Common myeloid progenitor, CD34-positive (primary cell): Measurements from ENCODE around the gene FRMD4A.

ENCODE experiments used
- CTCF ChIA-PET: fragments of 350-600 bp; sonication (Branson Sonifier 250); formaldehyde crosslinking; loops from one replicate; lab custom pipeline; 2021; ENCODE audit warnings: antibody characterized with exemption; lab: Charles Lee
- POLR2A ChIA-PET: fragments of 350-600 bp; sonication (Branson Sonifier 250); formaldehyde crosslinking; loops from one replicate; lab custom pipeline; 2021; ENCODE audit warnings: antibody characterized with exemption; lab: Charles Lee
- DNase-seq, 3 donors: peaks; one replicate each; pipeline versions ENCODE4 v3.0.0 to v3.0.0-alpha.2; 2013
- H3K27ac ChIP-seq, 2 experiments: 1 replicate in 1 of 2; 2 replicates in 1 of 2; pipeline ENCODE4 v1.7.0; 2013; ENCODE audit warnings: inconsistent platforms in 2 of 2, low read length in 2 of 2, mild to moderate bottlenecking in 2 of 2, low read depth in 1 of 2, moderate library complexity in 1 of 2; ENCODE audit not compliant: severe bottlenecking in 2 of 2, insufficient read depth in 1 of 2, poor library complexity in 1 of 2
- H3K27me3 ChIP-seq, 5 experiments: replicated peaks in 2 of 5; 1 replicate in 3 of 5; 2 replicates in 2 of 5; pipeline versions ENCODE4 v1.6.1 to v1.7.0; 2013; ENCODE audit warnings: low read length in 4 of 5, mild to moderate bottlenecking in 2 of 5, moderate library complexity in 2 of 5, inconsistent platforms in 1 of 5; ENCODE audit not compliant: insufficient read depth in 5 of 5, control insufficient read depth in 4 of 5
- H3K36me3 ChIP-seq, 4 experiments: 1 replicate in 2 of 4; 2 replicates in 2 of 4; pipeline versions ENCODE4 v1.6.1 to v1.7.0; 2013; ENCODE audit warnings: low read length in 3 of 4, control low read depth in 1 of 4, mild to moderate bottlenecking in 1 of 4; ENCODE audit not compliant: control insufficient read depth in 4 of 4, insufficient read depth in 4 of 4
- H3K4me1 ChIP-seq, 4 experiments: 1 replicate in 3 of 4; 2 replicates in 1 of 4; pipeline versions ENCODE4 v1.6.1 to v1.7.1; 2013; ENCODE audit warnings: low read length in 3 of 4, mild to moderate bottlenecking in 3 of 4, control low read depth in 1 of 4, inconsistent platforms in 1 of 4, moderate library complexity in 1 of 4; ENCODE audit not compliant: control insufficient read depth in 4 of 4, insufficient read depth in 4 of 4; ENCODE audit errors: control extremely low read depth in 1 of 4
- H3K4me3 ChIP-seq, 7 experiments: 1 replicate in 4 of 7; 2 replicates in 3 of 7; pipeline versions ENCODE4 v1.5.1 to v1.7.0; 2013; ENCODE audit warnings: mild to moderate bottlenecking in 7 of 7, low read length in 6 of 7, moderate library complexity in 6 of 7, inconsistent platforms in 2 of 7, low read depth in 2 of 7, control low read depth in 1 of 7; ENCODE audit not compliant: insufficient read depth in 4 of 7, control insufficient read depth in 1 of 7; ENCODE audit errors: extremely low read depth in 1 of 7
- H3K9me3 ChIP-seq, 5 experiments: 1 replicate in 4 of 5; 2 replicates in 1 of 5; pipeline versions ENCODE4 v1.6.1 to v1.7.1; 2013; ENCODE audit warnings: low read length in 4 of 5, mild to moderate bottlenecking in 2 of 5, inconsistent platforms in 1 of 5, low read depth in 1 of 5, moderate library complexity in 1 of 5; ENCODE audit not compliant: control insufficient read depth in 4 of 5, insufficient read depth in 2 of 5; ENCODE audit errors: control extremely low read depth in 1 of 5
- WGBS: methylation state at CpG from one replicate; pipeline ENCODE4 v1.1.5; 2013; ENCODE audit not compliant: insufficient coverage; 5-methylcytosine and 5-hydroxymethylcytosine counted together

FRMD4A gene

DNA sequence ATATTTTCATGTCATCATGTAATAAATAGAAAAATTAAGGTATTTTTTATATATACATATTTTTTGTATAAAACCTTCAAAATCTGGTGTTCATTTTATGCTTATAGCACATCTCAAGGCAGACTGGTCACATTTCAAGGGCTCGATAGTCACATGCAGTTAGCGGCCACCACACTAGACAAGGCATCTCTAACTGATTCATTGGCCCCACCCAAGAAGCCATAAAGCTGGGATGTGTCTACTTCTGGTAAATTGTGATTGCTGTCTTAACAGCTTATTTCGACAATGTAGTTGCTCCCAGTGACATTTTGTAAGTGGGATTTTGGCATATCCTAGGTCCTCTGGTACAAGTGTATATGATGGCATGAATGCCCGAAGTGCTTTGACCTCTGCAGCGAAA, 168.7 kb downstream of the FRMD4A start:
- Histone ChIP-seq H3K4me3 (no peak overlapping the region), H3K9me3 (peaks cover 0 to 4% (median 0%) of the 10 kb centered on the region in 5 experiments), H3K4me1 (no peaks in the 10 kb centered on the region), H3K36me3 (no peaks in the 10 kb centered on the region), H3K27me3 (peaks cover 0 to 17% (median 5%) of the 10 kb centered on the region in 5 experiments), H3K27ac (no peak overlapping the region)
- ChIA-PET POLR2A (no interaction called here), CTCF (no interaction called here)
- no peak for DNase-seq
- 100% methylated on average over 3 of the region's 5 CpGs for WGBS

DNA sequence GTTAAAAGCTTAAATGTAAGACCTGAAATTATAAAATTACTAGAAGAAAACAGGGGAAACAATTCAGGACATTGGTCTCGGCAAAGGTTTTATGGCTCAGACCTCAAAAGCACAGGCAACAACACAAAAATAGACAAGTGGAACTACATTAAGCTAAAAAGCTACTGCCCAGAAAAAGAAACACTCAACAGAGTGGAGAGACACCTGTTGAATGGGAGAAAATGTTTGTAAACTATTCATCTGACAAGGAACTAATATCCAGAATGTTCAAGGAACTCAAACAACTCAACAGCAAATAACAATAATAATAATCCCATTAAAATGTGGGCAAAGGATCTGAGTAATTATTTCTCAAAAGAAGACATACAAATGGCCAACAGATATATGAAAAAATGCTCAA, 170.4 kb downstream of the FRMD4A start:
- ChIA-PET CTCF (no interaction called here), POLR2A (no interaction called here)
- DNase-seq: no peak
- Histone ChIP-seq H3K9me3 (peaks cover 0 to 9% (median 3%) of the 10 kb centered on the region in 5 experiments), H3K27ac (no peak overlapping the region), H3K4me3 (no peak overlapping the region), H3K27me3 (peaks cover 0 to 17% (median 5%) of the 10 kb centered on the region in 5 experiments), H3K4me1 (no peaks in the 10 kb centered on the region), H3K36me3 (no peaks in the 10 kb centered on the region)
- no CpG with 5 or more reads among the region's 1 CpG for WGBS

DNA sequence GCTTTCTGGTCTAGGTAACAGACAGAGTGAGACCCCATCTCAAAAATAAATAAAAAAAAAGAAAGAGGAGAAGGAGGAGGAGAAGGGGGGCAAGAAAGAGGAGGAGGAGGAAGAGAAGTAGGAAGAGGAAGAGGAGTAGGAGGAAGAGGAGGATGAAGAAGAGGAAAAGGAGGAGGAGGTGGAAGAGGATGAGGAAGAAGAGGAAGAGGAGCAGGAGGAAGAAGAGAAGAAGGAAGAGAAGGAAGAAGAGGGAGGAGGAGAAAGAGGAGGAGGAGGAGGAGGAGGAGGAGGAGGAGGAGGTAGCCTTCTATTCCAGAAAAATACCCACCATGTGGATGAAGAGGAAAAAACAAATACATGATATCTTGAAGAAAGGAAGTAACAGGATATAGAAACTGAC, 172.1 kb downstream of the FRMD4A start:
- Histone ChIP-seq H3K4me3 (no peak overlapping the region), H3K36me3 (no peaks in the 10 kb centered on the region), H3K27ac (no peak overlapping the region), H3K27me3 (peaks cover 0 to 9% (median 2%) of the 10 kb centered on the region in 5 experiments), H3K4me1 (no peaks in the 10 kb centered on the region), H3K9me3 (peaks cover 0 to 8% (median 3%) of the 10 kb centered on the region in 5 experiments)
- POLR2A ChIA-PET: no interaction called here
- CTCF ChIA-PET: no interaction called here
- DNase-seq: no peak

DNA sequence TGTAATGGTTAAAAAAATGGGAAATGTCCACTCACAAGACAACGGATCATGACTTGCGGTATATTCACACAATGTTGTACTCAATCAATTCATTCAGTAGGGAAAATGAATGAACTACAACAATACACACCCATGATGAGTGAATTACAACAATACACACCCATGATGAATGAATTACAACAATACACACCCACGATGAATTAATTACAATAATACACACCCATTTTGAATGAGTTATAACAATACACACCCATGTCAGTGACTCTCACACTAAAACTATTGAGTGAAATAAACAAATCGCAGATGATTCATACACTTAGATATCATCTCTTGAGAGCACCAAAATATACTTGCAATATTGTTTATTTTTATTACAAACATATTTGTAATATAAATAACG, 174.6 kb downstream of the FRMD4A start:
- Histone ChIP-seq H3K27ac (no peak overlapping the region), H3K27me3 (peaks cover 0 to 10% (median 2%) of the 10 kb centered on the region in 5 experiments), H3K9me3 (peaks cover 0 to 8% (median 3%) of the 10 kb centered on the region in 5 experiments), H3K4me3 (no peak overlapping the region), H3K4me1 (no peaks in the 10 kb centered on the region), H3K36me3 (no peaks in the 10 kb centered on the region)
- 100% methylated on average over 1 of the region's 5 CpGs for WGBS
- ChIA-PET CTCF (no interaction called here), POLR2A (no interaction called here)
- DNase-seq: no peak

DNA sequence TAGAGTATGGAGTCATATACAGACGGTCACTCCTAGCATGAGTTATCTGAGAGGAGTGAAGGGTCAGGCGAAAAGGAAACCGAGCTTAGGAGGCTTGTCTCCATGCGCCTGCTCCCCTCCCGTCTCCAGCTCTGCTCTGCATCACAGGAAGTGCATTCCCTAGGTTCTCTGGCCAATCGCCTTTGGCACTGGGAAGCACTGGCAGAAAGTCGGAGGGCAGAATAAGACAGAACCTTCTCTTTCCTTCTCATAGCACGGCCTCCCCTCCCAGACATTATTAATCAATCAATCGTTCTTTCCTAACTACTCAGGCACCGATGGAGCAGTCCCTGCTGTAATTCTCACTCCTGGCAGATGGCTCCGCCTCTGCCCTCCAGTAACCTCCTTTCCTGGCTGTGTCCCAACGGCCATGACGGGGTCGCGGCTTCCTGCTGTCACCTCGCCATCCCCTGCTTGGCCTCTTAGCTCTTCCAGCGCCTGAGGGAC, 177.1 kb downstream of the FRMD4A start:
- H3K4me3 ChIP-seq: no peak overlapping the region
- no peak overlapping the region for H3K27ac ChIP-seq
- H3K27me3 ChIP-seq: peaks cover 0 to 12% (median 0%) of the 10 kb centered on the region in 5 experiments
- peaks cover 0 to 8% (median 3%) of the 10 kb centered on the region in 5 experiments for H3K9me3 ChIP-seq
- 92% methylated on average over 17 of the region's 17 CpGs for WGBS
- DNase-seq: no peak
- ChIA-PET POLR2A (no interaction called here), CTCF (no interaction called here)
- H3K4me1 ChIP-seq: no peaks in the 10 kb centered on the region
- no peaks in the 10 kb centered on the region for H3K36me3 ChIP-seq

DNA sequence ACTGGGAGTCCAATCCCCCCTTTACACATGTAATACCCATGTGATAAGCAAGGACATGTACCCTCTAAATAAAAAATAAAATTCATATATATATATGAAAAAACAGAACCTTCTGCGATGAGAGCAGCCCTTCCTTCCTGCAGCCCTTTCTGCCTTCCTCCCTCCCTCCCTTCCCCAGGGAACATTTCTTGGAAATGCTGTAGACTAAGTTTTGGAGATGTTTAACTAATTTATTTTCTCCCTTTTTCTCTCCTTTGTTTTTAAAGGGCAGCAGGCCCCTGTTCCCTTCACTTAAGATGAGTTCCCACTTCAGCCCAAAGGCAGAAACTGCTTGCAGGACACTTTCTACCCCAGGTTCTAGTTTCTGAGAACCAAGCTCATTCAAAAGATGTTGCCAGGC, 179.2 kb downstream of the FRMD4A start:
- DNase-seq: no peak
- CTCF ChIA-PET: no interaction called here
- Histone ChIP-seq H3K9me3 (peaks cover 0 to 7% (median 1%) of the 10 kb centered on the region in 5 experiments), H3K4me1 (no peaks in the 10 kb centered on the region), H3K27me3 (peaks cover 0 to 16% (median 2%) of the 10 kb centered on the region in 5 experiments), H3K36me3 (no peaks in the 10 kb centered on the region), H3K4me3 (no peak overlapping the region), H3K27ac (no peak overlapping the region)
- POLR2A ChIA-PET: no interaction called here
- no CpG with 5 or more reads among the region's 1 CpG for WGBS

DNA sequence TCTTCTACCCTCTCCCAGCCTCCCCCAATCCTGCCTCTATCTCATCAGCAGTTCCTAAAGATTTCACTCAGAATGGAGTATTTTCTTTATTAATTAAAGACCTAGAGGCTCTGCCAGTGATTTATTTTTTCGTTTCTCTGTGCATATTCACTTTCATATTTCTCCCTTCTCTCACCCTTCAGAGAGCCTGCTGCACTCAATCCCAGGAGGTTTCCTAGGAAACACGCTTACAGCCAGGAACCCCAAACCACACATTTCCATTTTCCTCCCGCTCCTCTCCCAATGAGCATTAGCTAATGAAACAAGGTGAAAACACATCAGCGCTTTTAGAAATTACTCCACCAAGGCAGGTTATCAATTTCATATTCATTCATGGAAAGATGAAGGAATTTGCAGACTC, 180.2 kb downstream of the FRMD4A start:
- Histone ChIP-seq H3K4me3 (no peak overlapping the region), H3K4me1 (no peaks in the 10 kb centered on the region), H3K27ac (no peak overlapping the region), H3K27me3 (peaks cover 0 to 19% (median 3%) of the 10 kb centered on the region in 5 experiments), H3K9me3 (peaks cover 0 to 2% (median 0%) of the 10 kb centered on the region in 5 experiments), H3K36me3 (no peaks in the 10 kb centered on the region)
- no peak for DNase-seq
- CTCF ChIA-PET: no interaction called here
- POLR2A ChIA-PET: no interaction called here
- whole genome bisulfite sequencing: 100% methylated on average over 3 of the region's 4 CpGs
